Vagina (tissue), 2 donors: Measurements from ENCODE around the gene TIE1. TPM values are rescaled to one million over a fixed set of nuclear protein-coding genes. Genes with fewer than 3 reads are reported as not detected.

Experiments used
- DNase-seq, 2 donors: peaks; one replicate each; pipeline ENCODE4 v3.0.0-alpha.2; 2017; ENCODE audit errors: extremely low spot score in 2 of 2
- H3K27ac ChIP-seq: fragments of 200-600 bp; sonication (generic); one replicate; pipeline ENCODE4 v1.5.1; 2019
- H3K27me3 ChIP-seq: fragments of 200-600 bp; sonication (generic); one replicate; pipeline ENCODE4 v1.5.1; 2019
- H3K36me3 ChIP-seq, 2 donors: fragments of 200-600 bp; sonication (generic); one replicate each; pipeline ENCODE4 v1.5.1; 2017 to 2019
- H3K4me1 ChIP-seq: fragments of 200-600 bp; sonication (generic); one replicate; pipeline ENCODE4 v1.5.1; 2019
- H3K4me3 ChIP-seq, 2 donors: fragments of 200-600 bp; sonication (generic); 1 replicate in 1 of 2; 2 replicates in 1 of 2; pipeline ENCODE4 v1.5.1; 2016 to 2019
- H3K9me3 ChIP-seq: fragments of 200-600 bp; sonication (generic); one replicate; pipeline ENCODE4 v1.5.1; 2019
- CTCF ChIP-seq, 3 experiments: fragments of 450-650 bp in 2 of 3; fragments of 200-600 bp in 1 of 3; sonication (generic) in 1 of 3; IDR thresholded peaks; one replicate each; pipeline ENCODE4 v1.5.1; 2017 to 2019; ENCODE audit warnings: antibody characterized with exemption in 3 of 3, mild to moderate bottlenecking in 2 of 3, moderate library complexity in 2 of 3
- POLR2A ChIP-seq, 2 donors: fragments of 450-650 bp; IDR thresholded peaks; one replicate each; pipeline ENCODE4 v1.6.1; 2017; ENCODE audit warnings: antibody characterized with exemption in 2 of 2, mild to moderate bottlenecking in 2 of 2, moderate library complexity in 2 of 2
- POLR2AphosphoS5 ChIP-seq, 2 donors: sonication (generic); formaldehyde crosslinking; IDR thresholded peaks; one replicate each; pipeline ENCODE4 v1.9.0; 2017; ENCODE audit warnings: antibody characterized with exemption in 2 of 2, mild to moderate bottlenecking in 2 of 2, low read depth in 1 of 2; ENCODE audit not compliant: insufficient read depth in 1 of 2
- intact Hi-C: fragments of 100-400 bp; cut with DNase I; formaldehyde crosslinking; loops from one replicate; pipeline ENCODE4 v1.15.1; 2023
- total RNA-seq: library from RNA; depleted of rRNA; stranded (reverse); fragments of >200 nt; gene quantifications from one replicate; pipeline ENCODE4 v1.2.3, GENCODE V29; 2016

TIE1 gene
- total RNA-seq, 1 donor from 2014 or later = 36.1 TPM

- DNase-seq = no peak
Measured at GRCh38 chr1:43354471-43354870, 53.7 kb downstream of the TIE1 start.

GRCh38 chr1:43354936-43355335 is 54.2 kb downstream of the TIE1 start:
- intact Hi-C loops = no loop called here
- no peak overlapping the region for H3K4me3 ChIP-seq
- DNase-seq = no peak
- no peaks in the 10 kb centered on the region for H3K36me3 ChIP-seq
- H3K27ac ChIP-seq = no peak overlapping the region
- TF ChIP-seq CTCF (IDR thresholded peaks at IDR 0.05) (no peak), POLR2AphosphoS5 (IDR thresholded peaks at IDR 0.05; ENCODE audit: insufficient read depth in 1 of 2, low read depth in 1 of 2) (no peak), POLR2A (IDR thresholded peaks at IDR 0.05) (no peak)
- no peaks in the 10 kb centered on the region for H3K27me3 ChIP-seq
- H3K4me1 ChIP-seq = peaks cover 17% of the 10 kb centered on the region
- H3K9me3 ChIP-seq = no peaks in the 10 kb centered on the region

More at GRCh38 chr1:43354471-43354870, 53.7 kb downstream of the TIE1 start:
- H3K27ac ChIP-seq = no peak overlapping the region
- TF ChIP-seq POLR2A (IDR thresholded peaks at IDR 0.05) = no peak
- TF ChIP-seq CTCF (IDR thresholded peaks at IDR 0.05) = no peak
- no peak for TF ChIP-seq POLR2AphosphoS5 (IDR thresholded peaks at IDR 0.05; ENCODE audit: insufficient read depth in 1 of 2, low read depth in 1 of 2)
- no peaks in the 10 kb centered on the region for H3K36me3 ChIP-seq
- no peaks in the 10 kb centered on the region for H3K9me3 ChIP-seq
- H3K27me3 ChIP-seq = no peaks in the 10 kb centered on the region
- intact Hi-C loops = no loop called here
- no peak overlapping the region for H3K4me3 ChIP-seq
- H3K4me1 ChIP-seq = peaks cover 21% of the 10 kb centered on the region

GRCh38 chr1:43357251-43357650 is 56.5 kb downstream of the TIE1 start:
- DNase-seq = no peak
- peaks cover 0 to 5% of the 10 kb centered on the region in 2 donors for H3K36me3 ChIP-seq
- no peak overlapping the region for H3K27ac ChIP-seq
- H3K27me3 ChIP-seq = no peaks in the 10 kb centered on the region
- intact Hi-C loops = no loop called here
- H3K4me3 ChIP-seq = no peak overlapping the region
- H3K4me1 ChIP-seq = peaks cover 17% of the 10 kb centered on the region
- TF ChIP-seq POLR2A (IDR thresholded peaks at IDR 0.05) (no peak), CTCF (IDR thresholded peaks at IDR 0.05) (no peak)
- no peaks in the 10 kb centered on the region for H3K9me3 ChIP-seq

GRCh38 chr1:43358121-43358745 is 57.5 kb downstream of the TIE1 start:
- no peaks in the 10 kb centered on the region for H3K9me3 ChIP-seq
- DNase-seq = no peak
- H3K27ac ChIP-seq = peak overlapping the region; percentile 94
- peaks cover 17% of the 10 kb centered on the region for H3K4me1 ChIP-seq
- TF ChIP-seq POLR2A (IDR thresholded peaks at IDR 0.05) (peak in 1 of 2 donors; percentile 6), CTCF (IDR thresholded peaks at IDR 0.05) (no peak), POLR2AphosphoS5 (IDR thresholded peaks at IDR 0.05; ENCODE audit: insufficient read depth in 1 of 2, low read depth in 1 of 2) (peak in 1 of 2 donors; percentile 82)
- H3K27me3 ChIP-seq = no peaks in the 10 kb centered on the region
- H3K36me3 ChIP-seq = peaks cover 0 to 15% of the 10 kb centered on the region in 2 donors
- peak overlapping the region; percentile 58 to 72 for H3K4me3 ChIP-seq
- intact Hi-C loops = no loop called here
